C4-2B (cell line): ENCODE results near the gene NFIC.
"Not testable (repeated sequence)": the region's sequence is repeated elsewhere in the genome, so short reads cannot be mapped to it uniquely, and the experiment has no call there.

Experiments
- H3K27ac ChIP-seq: fragments of 450-650 bp; 2 replicates; pipeline ENCODE4 v1.5.1; 2017
- ZFX ChIP-seq: fragments of 450-650 bp; IDR thresholded peaks from 2 replicates; pipeline ENCODE4 v1.6.1; 2017
- TF ChIP-seq, protein P1 (sequence below): fragments of 450-650 bp; conservative IDR thresholded peaks from 2 replicates; pipeline ENCODE4 v1.5.1; 2017; ENCODE audit warnings: mild to moderate bottlenecking

Gene NFIC

DNA sequence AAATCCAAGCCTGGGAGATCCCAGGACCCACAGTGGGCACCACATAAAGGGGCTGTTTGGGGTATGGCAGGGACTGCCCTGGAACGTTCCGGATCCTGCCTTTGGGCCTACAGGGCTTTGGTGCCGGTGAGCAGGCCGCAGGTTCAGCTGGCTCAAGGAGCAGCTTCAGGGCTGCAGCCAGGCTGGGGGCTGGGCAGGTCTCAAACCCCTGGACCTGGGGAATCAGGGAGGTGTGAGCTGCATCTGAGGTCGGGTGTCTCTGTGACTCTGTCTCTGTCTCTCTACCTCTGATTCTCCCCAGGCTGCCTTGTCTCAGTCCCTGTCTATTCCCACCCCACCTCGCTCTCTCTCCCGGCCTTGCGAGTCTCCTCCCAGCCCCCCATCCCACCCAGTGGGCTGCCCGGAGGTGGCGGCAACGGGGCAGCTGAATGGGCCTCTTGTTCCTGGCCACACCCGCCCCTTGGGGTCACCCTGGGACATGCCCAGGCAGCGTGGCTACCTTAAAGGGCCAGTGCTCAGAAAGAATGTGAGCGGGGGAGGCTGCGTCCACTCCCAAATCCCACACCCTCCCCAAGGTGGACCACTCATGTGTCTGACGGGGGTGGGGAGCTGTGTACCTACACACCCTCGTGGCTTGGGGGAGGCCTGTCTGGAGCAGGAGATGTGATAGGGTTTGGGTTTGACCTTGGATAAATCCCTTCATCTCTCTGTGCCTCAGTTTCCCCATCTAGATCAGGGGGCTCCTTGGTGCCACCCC lies 31.1 kb downstream of the NFIC start:
- H3K27ac ChIP-seq = no peak overlapping the region; the same call in 1 of the 2 replicates
- TF ChIP-seq, protein P1, sequence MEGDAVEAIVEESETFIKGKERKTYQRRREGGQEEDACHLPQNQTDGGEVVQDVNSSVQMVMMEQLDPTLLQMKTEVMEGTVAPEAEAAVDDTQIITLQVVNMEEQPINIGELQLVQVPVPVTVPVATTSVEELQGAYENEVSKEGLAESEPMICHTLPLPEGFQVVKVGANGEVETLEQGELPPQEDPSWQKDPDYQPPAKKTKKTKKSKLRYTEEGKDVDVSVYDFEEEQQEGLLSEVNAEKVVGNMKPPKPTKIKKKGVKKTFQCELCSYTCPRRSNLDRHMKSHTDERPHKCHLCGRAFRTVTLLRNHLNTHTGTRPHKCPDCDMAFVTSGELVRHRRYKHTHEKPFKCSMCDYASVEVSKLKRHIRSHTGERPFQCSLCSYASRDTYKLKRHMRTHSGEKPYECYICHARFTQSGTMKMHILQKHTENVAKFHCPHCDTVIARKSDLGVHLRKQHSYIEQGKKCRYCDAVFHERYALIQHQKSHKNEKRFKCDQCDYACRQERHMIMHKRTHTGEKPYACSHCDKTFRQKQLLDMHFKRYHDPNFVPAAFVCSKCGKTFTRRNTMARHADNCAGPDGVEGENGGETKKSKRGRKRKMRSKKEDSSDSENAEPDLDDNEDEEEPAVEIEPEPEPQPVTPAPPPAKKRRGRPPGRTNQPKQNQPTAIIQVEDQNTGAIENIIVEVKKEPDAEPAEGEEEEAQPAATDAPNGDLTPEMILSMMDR = no peak
- TF ChIP-seq ZFX = no peak

DNA sequence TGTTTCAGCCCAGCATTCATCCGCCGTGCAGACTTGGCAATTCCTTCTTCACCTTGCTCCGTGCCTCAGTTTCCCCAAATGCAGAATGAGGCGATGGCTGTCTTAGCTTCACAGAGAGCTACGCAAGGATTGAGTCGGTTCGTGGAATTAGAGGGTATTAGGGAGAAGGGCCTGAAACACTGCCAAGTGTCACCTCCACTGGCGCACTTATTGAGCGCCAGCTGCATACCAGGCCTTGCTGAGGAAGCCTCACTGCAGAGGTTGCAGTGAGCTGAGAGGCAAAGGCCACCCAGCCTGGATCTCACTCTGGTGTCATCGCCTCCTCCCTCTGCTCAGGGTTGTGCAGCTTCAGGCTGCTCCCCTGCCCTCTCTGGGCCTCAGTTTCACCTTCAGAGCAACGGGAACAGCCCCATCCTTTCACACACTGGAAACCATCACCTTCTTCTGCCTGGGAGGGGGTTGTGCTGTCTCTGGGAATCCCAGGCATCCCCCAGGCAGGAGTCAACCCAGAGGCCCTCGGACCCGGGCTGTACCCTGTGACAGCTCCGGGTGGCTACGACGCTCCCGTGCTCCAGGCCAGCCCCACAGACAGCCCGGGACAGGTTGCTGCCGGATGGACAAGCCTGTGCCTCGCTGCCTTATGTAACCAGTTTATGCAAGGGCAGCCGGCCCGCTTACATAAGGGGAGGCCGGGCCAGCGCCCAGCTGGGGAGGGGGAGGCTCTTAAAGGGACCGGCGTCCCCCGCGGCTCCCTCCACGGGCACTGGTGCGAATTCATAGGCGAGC lies 31.9 kb downstream of the NFIC start:
- no peak overlapping the region for H3K27ac ChIP-seq
- no peak for TF ChIP-seq ZFX
- TF ChIP-seq, protein P1 = no peak

DNA sequence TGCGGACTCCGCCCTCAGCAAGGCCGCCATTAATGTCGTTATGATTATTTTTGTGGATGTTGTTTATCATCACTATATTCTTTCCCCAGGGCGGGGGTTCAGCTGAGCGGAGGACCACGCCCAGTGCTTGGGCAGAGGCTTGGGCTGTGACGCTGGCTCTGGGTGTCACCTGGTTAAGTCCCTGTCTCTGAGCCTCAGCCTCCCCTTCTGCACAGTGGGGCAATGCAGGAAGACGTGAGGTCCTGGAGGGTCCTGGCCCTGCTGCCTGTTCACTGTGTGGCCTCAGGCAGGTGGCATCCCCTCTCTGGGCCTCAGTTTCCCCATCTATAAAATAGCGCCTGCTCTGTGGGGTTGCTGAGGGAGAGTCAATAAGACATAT lies 32.5 kb downstream of the NFIC start:
- TF ChIP-seq, protein P1 = no peak
- TF ChIP-seq ZFX = no peak
- no peak overlapping the region for H3K27ac ChIP-seq

DNA sequence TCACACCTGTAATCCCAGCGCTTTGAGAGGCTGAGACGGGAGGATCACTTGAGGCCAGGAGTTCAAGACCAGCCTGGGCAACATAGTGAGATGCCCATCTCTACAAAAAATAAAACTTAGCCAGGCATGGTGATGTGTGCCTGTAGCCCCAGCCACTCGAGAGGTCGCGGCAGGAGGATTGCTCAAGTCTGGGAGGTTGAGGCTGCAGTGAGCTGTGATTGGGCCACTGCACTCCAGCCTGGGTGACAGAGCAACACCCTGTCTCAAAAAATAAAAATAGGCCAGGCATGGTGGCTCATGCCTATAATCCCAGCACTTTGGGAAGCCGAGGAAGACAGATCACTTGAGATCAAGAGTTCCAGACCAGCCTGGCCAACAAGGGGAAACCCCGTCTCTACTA lies 32.9 kb downstream of the NFIC start:
- H3K27ac ChIP-seq = not testable (repeated sequence)

DNA sequence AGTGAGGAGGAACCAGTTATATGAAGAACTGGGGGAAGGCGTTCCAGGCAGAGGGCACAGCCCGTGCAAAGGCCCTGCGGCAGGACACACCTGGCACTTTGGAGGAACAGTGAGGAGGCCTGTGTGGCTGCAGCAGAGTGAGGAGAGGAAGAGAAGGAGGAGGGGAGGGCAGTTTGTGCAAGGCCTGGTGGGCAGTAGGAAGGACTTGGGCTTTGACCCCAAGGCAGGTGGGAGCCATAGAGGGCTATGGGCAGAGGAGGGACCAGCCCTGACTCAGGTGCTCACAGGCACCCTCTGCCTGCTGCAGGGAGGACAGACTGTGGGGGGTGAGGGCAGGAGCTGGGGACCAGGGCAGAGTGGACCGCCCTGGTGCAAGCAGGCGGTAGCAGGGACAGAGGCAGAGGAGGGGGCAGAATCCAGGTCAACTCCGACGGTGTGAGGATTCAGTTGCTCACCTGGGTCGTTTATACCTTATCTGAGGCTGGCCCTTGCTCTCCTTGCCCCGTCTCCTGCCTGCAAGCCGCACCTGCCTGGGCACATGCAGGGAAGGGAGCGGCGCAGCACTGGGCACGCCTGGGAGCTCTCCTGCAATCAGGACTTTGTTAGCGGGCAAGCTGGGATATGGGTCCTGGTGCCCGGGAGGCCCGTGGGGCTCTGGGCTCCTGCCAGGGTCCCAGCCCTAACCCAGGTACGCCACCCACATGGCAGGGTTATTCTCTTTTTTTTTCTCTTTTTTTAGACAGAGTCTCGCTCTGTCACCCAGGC lies 34.8 kb downstream of the NFIC start:
- H3K27ac ChIP-seq = no peak overlapping the region
- no peak for TF ChIP-seq ZFX
- TF ChIP-seq, protein P1 = no peak

DNA sequence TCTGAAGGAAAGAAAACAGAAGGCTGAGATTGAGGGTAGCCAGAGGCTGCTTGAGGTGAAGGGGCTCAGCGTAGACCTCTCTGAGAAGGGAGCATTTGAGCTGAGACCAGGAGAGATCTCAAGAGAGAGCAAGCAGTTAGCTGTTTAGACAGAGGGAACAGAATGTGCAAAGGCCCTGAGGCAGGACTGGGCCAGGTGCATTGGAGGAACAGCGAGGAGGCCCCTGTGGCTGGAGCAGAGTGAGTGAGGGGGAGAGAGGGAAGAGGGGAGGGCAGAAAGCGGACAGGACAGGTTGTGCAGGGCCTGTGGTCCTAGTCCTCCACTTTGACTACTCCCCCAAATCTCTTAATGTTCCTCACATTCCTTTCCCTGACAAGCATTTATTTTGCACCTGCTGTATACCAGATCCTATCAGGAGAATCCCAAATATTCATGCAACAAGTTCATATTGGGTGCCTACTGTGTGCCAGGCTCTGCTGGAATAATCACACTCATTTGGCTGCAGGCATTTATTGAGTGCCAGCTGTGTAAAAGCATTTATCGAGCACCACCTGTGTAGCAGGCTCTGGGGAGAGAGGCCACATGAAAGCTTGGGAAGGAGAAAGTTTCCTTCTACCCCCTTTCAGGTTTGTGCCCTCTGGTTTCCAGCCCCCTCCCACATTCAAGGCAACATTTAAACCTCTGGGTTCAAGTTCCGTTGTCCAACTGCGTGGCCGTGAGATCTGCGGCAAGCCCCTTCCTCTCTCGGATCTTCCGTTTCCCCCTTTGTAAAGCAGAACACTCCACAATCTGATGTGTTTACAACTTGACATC lies 36.5 kb downstream of the NFIC start:
- no peak for TF ChIP-seq ZFX
- TF ChIP-seq, protein P1 = no peak
- no peak overlapping the region for H3K27ac ChIP-seq
